ENCODE measurements around the gene LRFN2. TPM values are rescaled to one million over a fixed set of nuclear protein-coding genes. Genes with fewer than 3 reads are reported as not detected.

Gene LRFN2
- total RNA-seq, 4 donors from 2014 or later, result 0.83 TPM; not detected in 3

DNA sequence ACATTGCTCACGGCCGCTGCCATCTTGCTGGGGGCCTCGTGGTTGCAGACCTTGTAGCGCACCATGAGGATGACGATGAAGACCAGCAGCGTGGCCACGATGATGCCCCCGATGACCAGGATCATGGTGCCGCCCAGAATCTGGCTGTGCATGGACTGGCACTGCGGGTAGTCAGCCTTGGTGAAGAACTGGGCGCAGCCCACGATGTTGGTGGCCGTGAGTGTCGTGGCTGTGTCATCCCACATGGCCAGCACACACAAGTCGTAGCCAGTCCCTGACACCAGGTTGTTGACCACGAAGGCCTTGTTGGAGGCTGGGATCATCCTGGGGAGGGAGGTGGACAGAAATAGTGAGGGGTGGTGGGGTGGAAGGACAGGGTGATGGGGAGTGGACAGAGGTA is 194.6 kb downstream of the LRFN2 start:
- H3K9me3 ChIP-seq, result no peaks in the 10 kb centered on the region
- H3K36me3 ChIP-seq, result no peaks in the 10 kb centered on the region
- no peak overlapping the region for H3K4me3 ChIP-seq
- H3K4me1 ChIP-seq, result no peaks in the 10 kb centered on the region
- no peaks in the 10 kb centered on the region for H3K27me3 ChIP-seq
- no peak overlapping the region for H3K27ac ChIP-seq
- TF ChIP-seq POLR2A (IDR thresholded peaks at IDR 0.05), result no peak
- TF ChIP-seq, protein P1, sequence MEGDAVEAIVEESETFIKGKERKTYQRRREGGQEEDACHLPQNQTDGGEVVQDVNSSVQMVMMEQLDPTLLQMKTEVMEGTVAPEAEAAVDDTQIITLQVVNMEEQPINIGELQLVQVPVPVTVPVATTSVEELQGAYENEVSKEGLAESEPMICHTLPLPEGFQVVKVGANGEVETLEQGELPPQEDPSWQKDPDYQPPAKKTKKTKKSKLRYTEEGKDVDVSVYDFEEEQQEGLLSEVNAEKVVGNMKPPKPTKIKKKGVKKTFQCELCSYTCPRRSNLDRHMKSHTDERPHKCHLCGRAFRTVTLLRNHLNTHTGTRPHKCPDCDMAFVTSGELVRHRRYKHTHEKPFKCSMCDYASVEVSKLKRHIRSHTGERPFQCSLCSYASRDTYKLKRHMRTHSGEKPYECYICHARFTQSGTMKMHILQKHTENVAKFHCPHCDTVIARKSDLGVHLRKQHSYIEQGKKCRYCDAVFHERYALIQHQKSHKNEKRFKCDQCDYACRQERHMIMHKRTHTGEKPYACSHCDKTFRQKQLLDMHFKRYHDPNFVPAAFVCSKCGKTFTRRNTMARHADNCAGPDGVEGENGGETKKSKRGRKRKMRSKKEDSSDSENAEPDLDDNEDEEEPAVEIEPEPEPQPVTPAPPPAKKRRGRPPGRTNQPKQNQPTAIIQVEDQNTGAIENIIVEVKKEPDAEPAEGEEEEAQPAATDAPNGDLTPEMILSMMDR (IDR thresholded peaks at IDR 0.05), result no peak
- DNase-seq, result no peak

DNA sequence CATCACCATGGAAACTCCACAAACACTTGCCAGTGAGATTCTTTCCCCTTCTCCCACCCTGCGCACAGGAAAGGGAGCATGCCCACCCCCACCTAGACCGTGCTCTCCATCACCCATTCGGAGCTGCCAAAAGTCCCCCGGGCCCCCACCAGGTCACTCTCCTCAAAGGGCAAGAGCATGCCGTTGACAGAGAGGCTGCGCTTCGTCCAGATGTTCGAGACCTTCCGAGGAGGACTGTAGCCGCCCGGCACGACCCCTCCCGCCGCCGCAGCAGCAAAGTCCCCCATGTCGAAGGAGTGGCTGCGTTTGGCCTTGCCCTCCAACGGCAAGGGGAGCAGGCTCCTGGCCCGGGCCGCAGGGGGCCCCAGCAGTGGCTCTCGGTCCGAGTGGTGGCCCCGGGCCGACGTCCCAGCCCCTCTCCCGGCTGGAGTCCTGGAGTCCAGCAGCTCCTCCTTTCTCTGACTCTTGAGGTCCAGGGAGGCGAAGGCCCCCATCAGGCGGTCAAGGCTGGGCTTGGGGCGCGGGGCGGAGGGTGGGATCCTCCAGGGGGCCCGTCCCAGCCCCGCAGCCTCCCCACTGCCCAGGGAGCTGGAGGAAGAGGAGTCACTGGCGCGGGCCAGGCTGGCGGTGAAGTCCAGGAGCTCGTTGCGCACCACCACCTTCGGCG is 195.2 kb downstream of the LRFN2 start:
- Histone ChIP-seq H3K4me1 (no peaks in the 10 kb centered on the region), H3K9me3 (no peaks in the 10 kb centered on the region), H3K4me3 (no peak overlapping the region), H3K27me3 (no peaks in the 10 kb centered on the region), H3K27ac (no peak overlapping the region), H3K36me3 (no peaks in the 10 kb centered on the region)
- TF ChIP-seq, protein P1 (IDR thresholded peaks at IDR 0.05), result no peak
- TF ChIP-seq POLR2A (IDR thresholded peaks at IDR 0.05), result no peak
- DNase-seq, result no peak

DNA sequence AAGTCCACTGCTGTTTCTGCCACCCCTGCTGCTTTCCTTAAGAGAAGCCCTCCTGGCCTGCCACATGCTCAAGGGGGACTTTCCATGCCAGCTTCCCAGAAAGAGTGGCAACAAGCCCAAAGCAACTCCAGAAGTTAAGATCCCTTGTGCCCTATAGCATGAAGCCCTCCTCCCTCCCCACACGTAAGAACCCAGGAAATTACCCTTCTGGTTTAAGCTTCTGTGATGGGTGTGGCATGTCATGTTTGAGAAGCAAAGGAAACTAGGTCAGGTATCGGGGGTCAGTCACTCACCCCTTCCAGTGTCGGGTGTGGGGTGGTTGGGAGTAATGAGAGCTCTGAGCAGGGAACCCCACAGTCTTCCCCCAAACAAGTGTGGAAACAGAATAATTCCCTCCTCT is 196.1 kb downstream of the LRFN2 start:
- H3K4me1 ChIP-seq, result no peaks in the 10 kb centered on the region
- H3K9me3 ChIP-seq, result no peaks in the 10 kb centered on the region
- DNase-seq, result no peak
- no peak overlapping the region for H3K4me3 ChIP-seq
- H3K27ac ChIP-seq, result no peak overlapping the region
- TF ChIP-seq POLR2A (IDR thresholded peaks at IDR 0.05), result no peak
- TF ChIP-seq, protein P1 (IDR thresholded peaks at IDR 0.05), result no peak
- H3K27me3 ChIP-seq, result no peaks in the 10 kb centered on the region
- no peaks in the 10 kb centered on the region for H3K36me3 ChIP-seq

DNA sequence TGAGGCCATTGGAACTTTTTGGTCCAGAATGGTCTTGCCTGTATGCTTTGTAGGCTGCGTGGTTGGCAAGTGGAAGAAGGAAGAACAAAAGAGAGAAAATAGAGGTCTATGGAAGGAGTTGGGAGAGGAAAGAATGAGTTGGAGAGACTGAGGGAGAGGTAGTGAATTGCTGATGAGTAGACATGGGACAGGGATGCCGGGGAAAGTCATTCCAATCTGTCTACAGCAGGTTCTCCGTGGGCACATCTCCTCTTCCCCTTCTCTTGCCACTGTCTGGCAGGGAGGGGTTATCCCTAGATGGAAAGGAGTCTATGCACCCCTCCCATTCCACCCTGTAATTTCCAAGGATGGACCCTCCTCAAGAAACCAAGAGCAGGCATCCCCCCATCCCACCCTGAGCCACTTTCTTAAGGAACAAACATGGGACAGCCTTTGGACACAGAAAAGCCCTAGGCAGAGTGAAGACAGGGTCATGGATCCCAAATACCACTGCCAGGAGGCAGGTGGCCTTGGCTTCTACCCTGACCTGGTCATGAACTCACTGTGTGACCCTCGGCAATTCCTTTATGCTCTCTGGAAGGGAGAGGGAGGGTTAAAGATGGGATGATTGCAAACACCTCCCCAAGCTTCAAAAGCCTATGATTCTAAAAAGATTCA is 196.9 kb downstream of the LRFN2 start:
- TF ChIP-seq POLR2A (IDR thresholded peaks at IDR 0.05), result no peak
- TF ChIP-seq, protein P1 (IDR thresholded peaks at IDR 0.05), result no peak
- H3K9me3 ChIP-seq, result no peaks in the 10 kb centered on the region
- no peak overlapping the region for H3K4me3 ChIP-seq
- H3K36me3 ChIP-seq, result no peaks in the 10 kb centered on the region
- no peaks in the 10 kb centered on the region for H3K27me3 ChIP-seq
- no peak for DNase-seq
- H3K4me1 ChIP-seq, result no peaks in the 10 kb centered on the region
- H3K27ac ChIP-seq, result no peak overlapping the region

DNA sequence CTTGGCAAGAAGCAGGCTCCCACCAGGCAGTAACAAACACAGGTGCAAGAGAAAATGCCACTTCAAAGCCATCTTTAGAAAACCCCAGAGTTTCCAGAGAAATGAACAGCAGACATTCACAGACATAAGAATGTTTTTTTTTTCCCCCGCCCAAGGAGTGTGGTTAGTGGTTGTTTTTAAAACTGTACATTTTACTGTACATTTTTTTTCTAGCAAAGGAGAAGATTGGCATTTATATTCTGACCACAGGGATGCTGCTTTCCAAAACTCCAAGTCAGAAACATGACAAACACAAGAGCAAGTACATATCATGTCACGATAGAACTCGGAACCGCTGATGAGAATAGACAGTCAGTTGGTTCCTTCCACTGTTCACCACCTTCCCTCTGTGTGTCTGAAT is 197.9 kb downstream of the LRFN2 start:
- Histone ChIP-seq H3K9me3 (no peaks in the 10 kb centered on the region), H3K27ac (no peak overlapping the region), H3K4me1 (no peaks in the 10 kb centered on the region), H3K27me3 (no peaks in the 10 kb centered on the region), H3K4me3 (no peak overlapping the region), H3K36me3 (no peaks in the 10 kb centered on the region)
- TF ChIP-seq, protein P1 (IDR thresholded peaks at IDR 0.05), result no peak
- no peak for TF ChIP-seq POLR2A (IDR thresholded peaks at IDR 0.05)
- no peak for DNase-seq
